Neural progenitor cell (in vitro differentiated cells): Measurements from ENCODE around the gene TMEM40. TPM values are rescaled to one million over a fixed set of nuclear protein-coding genes. Genes with fewer than 3 reads are reported as not detected.
"Not testable (repeated sequence)": the region's sequence is repeated elsewhere in the genome, so short reads cannot be mapped to it uniquely, and the experiment has no call there.

Experiments
- DNase-seq: peaks from one replicate; pipeline ENCODE4 v3.0.0-alpha.2; 2016; ENCODE audit warnings: low spot score
- H2AFZ ChIP-seq: fragments of 200-600 bp; sonication (generic); replicated peaks from 2 replicates; pipeline ENCODE4 v1.6.1; 2016; ENCODE audit warnings: antibody characterized with exemption
- H3F3A ChIP-seq: fragments of 200-600 bp; sonication (generic); 2 replicates; pipeline ENCODE4 v1.6.1; 2016; ENCODE audit warnings: antibody characterized with exemption, low read depth
- H3K27ac ChIP-seq: fragments of 200-600 bp; sonication (generic); 2 replicates; pipeline ENCODE4 v1.5.1; 2016; ENCODE audit warnings: mild to moderate bottlenecking
- H3K27me3 ChIP-seq: fragments of 200-600 bp; sonication (generic); 2 replicates; pipeline ENCODE4 v1.6.1; 2016; ENCODE audit warnings: mild to moderate bottlenecking, moderate library complexity
- H3K36me3 ChIP-seq: fragments of 200-600 bp; sonication (generic); 2 replicates; pipeline ENCODE4 v1.5.1; 2016
- H3K4me1 ChIP-seq: fragments of 200-600 bp; sonication (generic); 2 replicates; pipeline ENCODE4 v1.6.1; 2016; ENCODE audit warnings: mixed run types
- H3K4me2 ChIP-seq: fragments of 200-600 bp; sonication (generic); 2 replicates; pipeline ENCODE4 v1.6.1; 2016
- H3K4me3 ChIP-seq: fragments of 200-600 bp; sonication (generic); 2 replicates; pipeline ENCODE4 v1.5.1; 2016
- H3K79me2 ChIP-seq: fragments of 200-600 bp; sonication (generic); 2 replicates; pipeline ENCODE4 v1.6.1; 2016; ENCODE audit warnings: low read depth
- H3K9ac ChIP-seq: fragments of 200-600 bp; sonication (generic); 2 replicates; pipeline ENCODE4 v1.6.1; 2016
- H3K9me3 ChIP-seq: fragments of 200-600 bp; sonication (generic); 2 replicates; pipeline ENCODE4 v1.5.1; 2016; ENCODE audit warnings: low read depth
- H4K20me1 ChIP-seq: fragments of 200-600 bp; sonication (generic); 2 replicates; pipeline ENCODE4 v1.6.1; 2016; ENCODE audit warnings: low read depth
- H3K27ac Mint-ChIP-seq: 3 replicates; pipeline ENCODE4 v1.8.0; 2021; ENCODE audit warnings: mixed read lengths
- H3K27me3 Mint-ChIP-seq: 2 replicates; pipeline ENCODE4 v1.8.0; 2022; ENCODE audit warnings: low read depth, mild to moderate bottlenecking, inconsistent platforms, moderate library complexity, mixed read lengths; ENCODE audit not compliant: insufficient read depth
- H3K36me3 Mint-ChIP-seq: 3 replicates; pipeline ENCODE4 v1.8.0; 2021; ENCODE audit warnings: mixed read lengths
- H3K4me1 Mint-ChIP-seq: 3 replicates; pipeline ENCODE4 v1.8.0; 2021; ENCODE audit warnings: mixed read lengths
- H3K4me3 Mint-ChIP-seq: 3 replicates; pipeline ENCODE4 v1.8.0; 2021; ENCODE audit warnings: mild to moderate bottlenecking, moderate library complexity, mixed read lengths
- H3K9me3 Mint-ChIP-seq: 3 replicates; pipeline ENCODE4 v1.8.0; 2020; ENCODE audit warnings: mixed read lengths
- EZH2 ChIP-seq: fragments of 200-600 bp; sonication (generic); IDR thresholded peaks from 2 replicates; pipeline ENCODE4 v1.6.1; 2017; ENCODE audit warnings: antibody characterized with exemption, mild to moderate bottlenecking, moderate library complexity
- EZH2phosphoT487 ChIP-seq: fragments of 200-600 bp; sonication (generic); IDR thresholded peaks from 2 replicates; pipeline ENCODE4 v1.6.1; 2017; ENCODE audit warnings: antibody characterized with exemption
- total RNA-seq: library from RNA; depleted of rRNA; stranded (reverse); fragments of >200 nt; gene quantifications from 2 replicates; pipeline ENCODE4 v1.2.3, GENCODE V29; 2015; ENCODE audit warnings: low replicate concordance
- TF ChIP-seq, protein P1 (sequence below): fragments of 200-600 bp; sonication (generic); IDR thresholded peaks from 2 replicates; pipeline ENCODE4 v1.5.1; 2017; ENCODE audit warnings: antibody characterized with exemption, mild to moderate bottlenecking

The TMEM40 gene
- total RNA-seq, 1 donor from 2014 or later: not detected

DNA sequence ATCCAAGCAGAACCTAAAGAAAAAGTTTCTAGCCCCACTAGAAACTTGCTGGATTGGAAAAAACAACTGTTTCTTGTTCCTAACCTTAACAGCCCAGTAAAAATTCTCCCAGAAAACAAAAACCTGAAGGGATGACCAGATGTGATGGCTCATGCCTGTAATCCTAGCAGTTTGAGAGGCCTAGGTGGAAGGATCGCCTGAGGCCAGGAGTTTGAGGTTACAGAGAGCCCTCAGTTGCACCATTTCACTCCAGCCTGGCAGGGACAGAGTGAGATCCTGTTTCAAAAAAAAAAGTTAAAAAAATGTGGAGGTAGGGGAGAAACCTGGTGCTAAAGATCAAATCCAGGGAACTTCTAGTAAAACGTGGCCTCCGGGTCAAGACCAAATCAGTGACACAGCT, 56.6 kb downstream of the TMEM40 start:
- Mint-ChIP-seq H3K9me3 (no peaks in the 10 kb centered on the region), H3K27me3 (peaks cover 9% of the 10 kb centered on the region), H3K4me1 (no peaks in the 10 kb centered on the region), H3K36me3 (no peaks in the 10 kb centered on the region), H3K4me3 (no peak overlapping the region), H3K27ac (no peak overlapping the region)
- DNase-seq: no peak
- no peak overlapping the region for H3K4me3 ChIP-seq
- no peaks in the 10 kb centered on the region for H3K9me3 ChIP-seq
- H3K9ac ChIP-seq: no peak overlapping the region
- H3K27me3 ChIP-seq: no peaks in the 10 kb centered on the region
- H3K27ac ChIP-seq: no peak overlapping the region
- no peaks in the 10 kb centered on the region for H3K36me3 ChIP-seq
- H2AFZ ChIP-seq: no peak overlapping the region
- no peak for TF ChIP-seq EZH2
- no peak for TF ChIP-seq EZH2phosphoT487
- TF ChIP-seq, protein P1, sequence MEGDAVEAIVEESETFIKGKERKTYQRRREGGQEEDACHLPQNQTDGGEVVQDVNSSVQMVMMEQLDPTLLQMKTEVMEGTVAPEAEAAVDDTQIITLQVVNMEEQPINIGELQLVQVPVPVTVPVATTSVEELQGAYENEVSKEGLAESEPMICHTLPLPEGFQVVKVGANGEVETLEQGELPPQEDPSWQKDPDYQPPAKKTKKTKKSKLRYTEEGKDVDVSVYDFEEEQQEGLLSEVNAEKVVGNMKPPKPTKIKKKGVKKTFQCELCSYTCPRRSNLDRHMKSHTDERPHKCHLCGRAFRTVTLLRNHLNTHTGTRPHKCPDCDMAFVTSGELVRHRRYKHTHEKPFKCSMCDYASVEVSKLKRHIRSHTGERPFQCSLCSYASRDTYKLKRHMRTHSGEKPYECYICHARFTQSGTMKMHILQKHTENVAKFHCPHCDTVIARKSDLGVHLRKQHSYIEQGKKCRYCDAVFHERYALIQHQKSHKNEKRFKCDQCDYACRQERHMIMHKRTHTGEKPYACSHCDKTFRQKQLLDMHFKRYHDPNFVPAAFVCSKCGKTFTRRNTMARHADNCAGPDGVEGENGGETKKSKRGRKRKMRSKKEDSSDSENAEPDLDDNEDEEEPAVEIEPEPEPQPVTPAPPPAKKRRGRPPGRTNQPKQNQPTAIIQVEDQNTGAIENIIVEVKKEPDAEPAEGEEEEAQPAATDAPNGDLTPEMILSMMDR: no peak
- no peaks in the 10 kb centered on the region for H4K20me1 ChIP-seq
- H3K79me2 ChIP-seq: no peaks in the 10 kb centered on the region
- no peak overlapping the region for H3K4me2 ChIP-seq
- no peaks in the 10 kb centered on the region for H3F3A ChIP-seq
- no peaks in the 10 kb centered on the region for H3K4me1 ChIP-seq

DNA sequence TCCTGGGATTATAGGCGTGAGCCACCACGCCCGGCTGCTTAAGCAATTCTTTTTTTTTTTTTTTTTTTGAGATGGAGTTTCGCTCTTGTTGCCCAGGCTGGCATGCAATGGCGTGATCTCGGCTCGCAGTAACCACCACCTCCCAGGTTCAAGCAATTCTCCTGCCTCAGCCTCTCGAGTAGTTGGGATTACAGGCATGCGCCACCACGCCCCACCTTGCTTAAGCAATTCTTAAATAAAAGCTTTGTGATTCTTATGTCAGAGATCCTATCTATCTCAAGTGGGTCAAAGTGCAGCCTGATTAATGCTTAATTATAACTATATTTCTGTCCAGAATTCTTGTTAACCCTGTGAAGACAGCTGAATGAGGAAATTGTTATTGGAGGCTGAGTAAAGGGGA, 57.5 kb downstream of the TMEM40 start:
- not testable (repeated sequence) for H3K4me3 Mint-ChIP-seq, H3K36me3 Mint-ChIP-seq, H3K4me1 Mint-ChIP-seq, H3K27me3 ChIP-seq, H3K36me3 ChIP-seq, H2AFZ ChIP-seq, H3K79me2 ChIP-seq, H3K4me3 ChIP-seq, H3K27ac Mint-ChIP-seq, H3K4me1 ChIP-seq, H3K9me3 Mint-ChIP-seq, H3K27me3 Mint-ChIP-seq, H3K9ac ChIP-seq, H3K27ac ChIP-seq, H3K4me2 ChIP-seq, H4K20me1 ChIP-seq, H3K9me3 ChIP-seq, DNase-seq, H3F3A ChIP-seq

DNA sequence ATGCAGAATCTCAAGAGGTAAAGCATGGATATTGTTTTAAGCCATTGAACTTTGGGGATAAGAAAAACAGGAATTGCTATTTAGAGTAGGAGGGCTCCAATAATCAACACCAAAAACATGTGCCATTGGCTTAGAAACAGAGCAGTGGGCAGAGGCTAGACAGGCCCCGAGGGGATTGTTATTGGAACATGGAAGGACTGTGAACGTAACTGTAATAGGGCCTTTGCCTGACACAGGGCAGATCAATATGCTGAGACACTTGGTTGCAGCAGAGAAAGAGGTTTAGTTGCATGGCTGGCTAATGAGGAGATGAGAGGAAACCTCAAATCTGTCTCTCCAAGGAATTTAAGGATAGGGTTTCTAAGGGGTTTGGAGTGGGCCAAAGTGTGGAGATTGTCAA, 58.3 kb downstream of the TMEM40 start:
- Histone ChIP-seq H3K27me3 (no peaks in the 10 kb centered on the region), H3K4me1 (no peaks in the 10 kb centered on the region), H3K9ac (no peak overlapping the region), H3K79me2 (no peaks in the 10 kb centered on the region), H3K9me3 (no peaks in the 10 kb centered on the region), H3K4me2 (no peak overlapping the region), H2AFZ (no peak overlapping the region), H3F3A (no peaks in the 10 kb centered on the region), H3K4me3 (no peak overlapping the region), H3K27ac (no peak overlapping the region), H3K36me3 (no peaks in the 10 kb centered on the region), H4K20me1 (no peaks in the 10 kb centered on the region)
- no peak overlapping the region for H3K4me3 Mint-ChIP-seq
- H3K36me3 Mint-ChIP-seq: no peaks in the 10 kb centered on the region
- TF ChIP-seq, protein P1: no peak
- TF ChIP-seq EZH2: no peak
- no peak for TF ChIP-seq EZH2phosphoT487
- H3K4me1 Mint-ChIP-seq: no peaks in the 10 kb centered on the region
- no peaks in the 10 kb centered on the region for H3K9me3 Mint-ChIP-seq
- H3K27ac Mint-ChIP-seq: peak overlapping the region; percentile 35
- DNase-seq: no peak
- peaks cover 9% of the 10 kb centered on the region for H3K27me3 Mint-ChIP-seq

DNA sequence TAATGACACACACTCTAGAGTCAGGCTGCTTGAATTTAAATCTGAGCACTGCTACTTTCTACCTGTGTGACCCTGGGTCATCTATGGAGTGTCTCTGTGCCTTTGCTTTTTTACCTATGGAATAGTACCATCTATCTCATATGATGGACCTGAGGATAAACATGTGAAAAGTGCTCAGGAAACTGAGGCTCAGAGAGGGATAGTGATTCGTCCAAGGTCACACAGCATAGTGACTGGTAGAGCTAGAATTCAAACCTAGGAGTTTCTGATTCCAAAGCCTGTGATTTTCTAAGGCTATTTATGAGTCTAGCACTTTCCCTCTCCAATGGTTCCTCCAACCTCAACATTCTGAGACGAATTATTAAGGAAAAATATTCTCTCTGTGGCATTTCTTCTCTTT, 63.1 kb downstream of the TMEM40 start:
- Mint-ChIP-seq H3K27ac (no peak overlapping the region), H3K27me3 (peaks cover 6% of the 10 kb centered on the region), H3K36me3 (no peaks in the 10 kb centered on the region), H3K9me3 (no peaks in the 10 kb centered on the region), H3K4me3 (no peak overlapping the region), H3K4me1 (peaks cover 9% of the 10 kb centered on the region)
- H3K27me3 ChIP-seq: no peaks in the 10 kb centered on the region
- no peak overlapping the region for H3K27ac ChIP-seq
- no peak overlapping the region for H3K4me3 ChIP-seq
- H3K4me2 ChIP-seq: no peak overlapping the region
- H3K9me3 ChIP-seq: no peaks in the 10 kb centered on the region
- H3K9ac ChIP-seq: no peak overlapping the region
- H3K36me3 ChIP-seq: no peaks in the 10 kb centered on the region
- H3K4me1 ChIP-seq: no peaks in the 10 kb centered on the region
- H3K79me2 ChIP-seq: no peaks in the 10 kb centered on the region
- H3F3A ChIP-seq: no peaks in the 10 kb centered on the region
- no peaks in the 10 kb centered on the region for H4K20me1 ChIP-seq
- no peak overlapping the region for H2AFZ ChIP-seq
- no peak for DNase-seq
- TF ChIP-seq EZH2phosphoT487 (no peak), EZH2 (no peak)
- TF ChIP-seq, protein P1: no peak
